K562 (cell line): Measurements from ENCODE around the gene VPS35L. TPM values are rescaled to one million over a fixed set of nuclear protein-coding genes. Genes with fewer than 3 reads are reported as not detected.

Experiments used
- ATAC-seq: fragments of 200-7000 bp; cut with Tn5 transposase; 3 replicates; pipeline ENCODE4 v1.9.1; 2020; ENCODE audit warnings: moderate library complexity
- BruUV-seq: library from RNA; stranded (reverse); fragments of 400-500 nt; replicated peaks from 2 replicates; lab custom pipeline; 2021; lab: Mats Ljungman, UMichigan
- CTCF ChIA-PET: fragments of 300-600 bp; formaldehyde crosslinking; extraction: SDS; loops from one replicate; lab custom pipeline; 2021; ENCODE audit warnings: low intra/inter-chr PET ratio; lab: Yijun Ruan, JAX
- POLR2A ChIA-PET: fragments of 300-600, 350-650 bp; sonication (Branson Sonifier 250); formaldehyde crosslinking; extraction: SDS; loops from one replicate; lab custom pipeline; 2021; ENCODE audit warnings: antibody characterized with exemption, inconsistent platforms; lab: Yijun Ruan, JAX
- DNase-seq, 4 experiments: peaks; one replicate each; pipeline versions ENCODE4 v3.0.0 to v3.0.0-alpha.2; 2011 to 2018; ENCODE audit warnings: low spot score in 3 of 4, mixed read lengths in 3 of 4; ENCODE audit errors: extremely low read depth in 1 of 4
- FAIRE-seq: peaks from 2 replicates; lab custom pipeline; 2011; peaks lifted over from hg19 to GRCh38; lab: Jason Lieb, UNC
- H2AFZ ChIP-seq: 2 replicates; pipeline ENCODE4 v1.6.0; 2011; ENCODE audit warnings: low read depth, low read length, control low read depth, inconsistent platforms
- H3K27ac ChIP-seq: fragments of 200-600 bp; 3 replicates; pipeline ENCODE4 v1.8.0; 2011; ENCODE audit warnings: low read depth, mild to moderate bottlenecking, control low read depth, inconsistent platforms, low read length, moderate library complexity, mixed read lengths; ENCODE audit errors: extremely low read depth
- H3K27me3 ChIP-seq, 2 experiments: fragments of 300-600 bp in 1 of 2; 2 replicates in 1 of 2; 3 replicates in 1 of 2; pipeline versions ENCODE4 v1.6.0 to v1.8.0; 2011; ENCODE audit warnings: inconsistent platforms in 2 of 2, low read length in 2 of 2, mild to moderate bottlenecking in 1 of 2, mixed read lengths in 1 of 2, moderate library complexity in 1 of 2; ENCODE audit not compliant: control insufficient read depth in 2 of 2, insufficient read depth in 2 of 2
- H3K36me3 ChIP-seq: fragments of 300-600 bp; 3 replicates; pipeline ENCODE4 v1.8.0; 2011; ENCODE audit warnings: mild to moderate bottlenecking, low read length, inconsistent platforms; ENCODE audit not compliant: control insufficient read depth, insufficient read depth
- H3K4me1 ChIP-seq, 2 experiments: fragments of 200-600 bp in 1 of 2; replicated peaks in 1 of 2; 2 replicates in 1 of 2; 3 replicates in 1 of 2; pipeline versions ENCODE4 v1.5.1 to v1.8.0; 2011; ENCODE audit warnings: inconsistent platforms in 2 of 2, low read length in 2 of 2, mild to moderate bottlenecking in 1 of 2, mixed read lengths in 1 of 2, moderate library complexity in 1 of 2; ENCODE audit not compliant: control insufficient read depth in 2 of 2, insufficient read depth in 2 of 2
- H3K4me2 ChIP-seq: 2 replicates; pipeline ENCODE4 v1.6.1; 2011; ENCODE audit warnings: low read length, control low read depth, inconsistent platforms, mixed read lengths; ENCODE audit not compliant: insufficient read depth
- H3K4me3 ChIP-seq: fragments of 200-600 bp; sonication (generic), shearing (Covaris generic); 2 replicates; pipeline ENCODE4 v1.5.1; 2016; ENCODE audit warnings: control low read depth, inconsistent platforms
- H3K79me2 ChIP-seq: fragments of 200-600 bp; 3 replicates; pipeline ENCODE4 v1.8.0; 2011; ENCODE audit warnings: low read length, inconsistent platforms; ENCODE audit not compliant: control insufficient read depth, insufficient read depth
- H3K9ac ChIP-seq, 2 experiments: 2 replicates each; pipeline versions ENCODE4 v1.6.0 to v1.6.1; 2011; ENCODE audit warnings: low read depth in 2 of 2, low read length in 2 of 2, control low read depth in 1 of 2, inconsistent platforms in 1 of 2, mild to moderate bottlenecking in 1 of 2, mixed read lengths in 1 of 2; ENCODE audit not compliant: insufficient read depth in 1 of 2
- H3K9me1 ChIP-seq: one replicate; pipeline ENCODE4 v1.6.0; 2011; ENCODE audit warnings: inconsistent platforms, mild to moderate bottlenecking, low read length, moderate library complexity; ENCODE audit not compliant: control insufficient read depth, insufficient read depth
- H3K9me3 ChIP-seq: replicated peaks from 2 replicates; pipeline ENCODE4 v1.5.1; 2011; ENCODE audit warnings: low read depth, low read length, inconsistent platforms; ENCODE audit not compliant: control insufficient read depth, insufficient read depth
- H4K20me1 ChIP-seq: replicated peaks from 2 replicates; pipeline ENCODE4 v1.6.1; 2011; ENCODE audit warnings: low read length, inconsistent platforms, mixed read lengths; ENCODE audit not compliant: control insufficient read depth, insufficient read depth
- BRD9 ChIP-seq: fragments of 450-650 bp; IDR thresholded peaks from 2 replicates; pipeline ENCODE4 v1.6.1; 2018; ENCODE audit warnings: low read depth; ENCODE audit not compliant: partially characterized antibody
- MLX ChIP-seq, 2 experiments: fragments of 450-650 bp in 1 of 2; sonication (generic) in 1 of 2; formaldehyde crosslinking; conservative IDR thresholded peaks; 2 replicates each; pipeline versions ENCODE4 v1.4.0 to v1.8.1; 2020 to 2022; ENCODE audit warnings: mild to moderate bottlenecking in 1 of 2, missing genetic modification reagents in 1 of 2
- RAD21 ChIP-seq, 2 experiments: fragments of 250-450 bp in 1 of 2; fragments of 450-650 bp in 1 of 2; sonication (Bioruptor Pico) in 1 of 2; formaldehyde crosslinking in 1 of 2; IDR thresholded peaks in 1 of 2; conservative IDR thresholded peaks in 1 of 2; 2 replicates each; pipeline versions ENCODE4 v1.4.0 to v1.8.0; 2020 to 2022; ENCODE audit warnings: mild to moderate bottlenecking in 2 of 2, moderate library complexity in 1 of 2
- REST ChIP-seq, 2 experiments: fragments of 450-650 bp; formaldehyde crosslinking in 1 of 2; IDR thresholded peaks; 2 replicates each; pipeline versions ENCODE4 v1.4.0 to v1.6.1; 2014 to 2020; ENCODE audit warnings: mild to moderate bottlenecking in 2 of 2, borderline replicate concordance in 1 of 2, low read depth in 1 of 2
- WGBS: fragments of 100-300 bp; shearing (Covaris generic); methylation state at CpG from one replicate; pipeline ENCODE4 v1.1.6; 2016; ENCODE audit warnings: low coverage, mixed read lengths; ENCODE audit not compliant: insufficient coverage; ENCODE audit errors: missing lambda C conversion rate; 5-methylcytosine and 5-hydroxymethylcytosine counted together
- in situ Hi-C: fragments of 300-500 bp; cut with MboI; formaldehyde crosslinking; loops from 4 replicates; pipeline ENCODE4 v1.15.0; 2018; ENCODE audit warnings: inconsistent platforms, mixed read lengths
- intact Hi-C: fragments of 100-400 bp; cut with micrococcal nuclease; formaldehyde crosslinking; loops from 2 replicates; pipeline ENCODE4 v1.14.2; 2022
- polyA plus RNA-seq, 8 experiments: library from polyadenylated mRNA; depleted of rRNA in 4 of 8; stranded (reverse) in 5 of 8; unstranded in 3 of 8; fragments of >200 nt; fragmentation: Nextera tagmentation in 2 of 8; fragmentation: Illumina TruSeq in 1 of 8; extraction: Ambion mirVana in 2 of 8; extraction: Trizol in 1 of 8; gene quantifications; 2 replicates each; pipeline versions ENCODE4 v1.2.1 to v1.2.3, GENCODE V29; 2011 to 2014; ENCODE audit warnings: inconsistent platforms in 1 of 8, missing spikeins in 1 of 8
- total RNA-seq, 7 experiments: library from RNA; depleted of rRNA in 6 of 7; stranded (reverse); fragments of >200 nt in 6 of 7; fragmentation: Illumina TruSeq in 2 of 7; extraction: Trizol in 2 of 7; gene quantifications; 2 replicates each; pipeline versions ENCODE4 v1.2.1 to v1.2.3, GENCODE V29; 2011 to 2021; ENCODE audit warnings: low replicate concordance in 1 of 7
- TF ChIP-seq, protein P1 (sequence below), 3 experiments: IDR thresholded peaks in 2 of 3; conservative IDR thresholded peaks in 1 of 3; 2 replicates each; pipeline ENCODE4 v1.5.1; 2011 to 2012; ENCODE audit warnings: low read length in 3 of 3, mild to moderate bottlenecking in 3 of 3, control low read depth in 2 of 3, improper control_type of control experiment in 1 of 3, inconsistent platforms in 1 of 3, low read depth in 1 of 3, mixed read lengths in 1 of 3, moderate library complexity in 1 of 3; ENCODE audit not compliant: insufficient read depth in 2 of 3

The VPS35L gene
- total and polyA plus RNA-seq, 9 of the 15 experiments (the other 6 are each of a cell fraction or from before 2014, with no cell fraction given): 10.2 to 30.4 (median 20.1) TPM

DNA sequence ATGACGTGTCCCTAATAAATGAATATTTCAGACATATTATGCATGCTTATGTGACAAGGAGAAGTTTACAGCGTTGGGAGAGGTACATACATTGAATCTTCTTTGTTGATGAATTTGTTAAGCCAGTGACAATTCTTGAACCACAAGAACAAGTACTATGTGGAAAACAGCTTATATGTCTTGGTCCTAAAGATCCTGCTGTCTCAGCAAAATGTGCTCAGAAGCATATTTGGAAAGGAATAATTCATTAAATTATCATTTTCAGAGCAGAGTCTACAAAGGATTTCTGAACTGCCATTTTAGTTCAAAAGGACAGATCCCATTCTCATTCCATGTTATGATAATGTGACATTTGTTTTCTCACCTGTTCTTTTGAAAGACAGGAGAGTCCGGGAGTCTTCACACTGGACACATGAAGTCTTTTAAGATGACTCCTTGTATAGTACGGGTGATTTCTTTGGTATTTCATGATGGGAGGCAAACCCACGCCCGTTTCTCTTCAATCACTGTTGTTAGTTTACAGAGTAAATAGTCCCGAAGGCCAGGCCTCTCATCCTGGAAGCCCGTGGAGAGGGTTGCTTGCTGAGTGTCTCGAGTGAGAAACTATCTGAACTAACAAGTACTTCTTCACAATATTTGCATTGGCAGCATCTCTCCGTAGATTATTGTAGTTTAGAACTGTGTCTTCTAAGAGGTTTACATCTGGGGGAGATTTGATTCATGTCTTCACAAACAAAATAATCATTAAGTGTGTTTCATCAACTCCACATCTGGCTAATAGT is 26.7 kb downstream of the VPS35L start (continued):
- no peak for TF ChIP-seq MLX (CRISPR knock-in tag; conservative IDR thresholded peaks at IDR 0.05)

- H3K36me3 ChIP-seq: peaks cover 23% of the 10 kb centered on the region; the same call in 2 of the 3 replicates
- H3K4me1 ChIP-seq: no peaks in the 10 kb centered on the region
- no peak overlapping the region for H3K4me3 ChIP-seq
- H3K9me3 ChIP-seq: peaks cover 6% of the 10 kb centered on the region; the same call in 1 of the 2 replicates
- H2AFZ ChIP-seq: no peak overlapping the region
- no peak overlapping the region for H3K9ac ChIP-seq
- no peaks in the 10 kb centered on the region for H3K9me1 ChIP-seq
- H3K27ac ChIP-seq: no peak overlapping the region
- ATAC-seq (peak; percentile 91), DNase-seq (peak; percentile 51 to 63 (median 58)), FAIRE-seq (peak; percentile 85)
- H3K79me2 ChIP-seq: no peaks in the 10 kb centered on the region
- CTCF ChIA-PET: interaction anchor here (0.6 to 1.9 kb wide), 4 partner anchors 17 to 1575 kb away, joined by 3 to 8 read pairs (median 4); partner anchors contain the start of genes GPRC5B and LDAF1
- in situ Hi-C loops (no loop called here), intact Hi-C loops (no loop called here)
- no peaks in the 10 kb centered on the region for H3K27me3 ChIP-seq
- WGBS: 3% methylated on average over 3 of the region's 5 CpGs
- no peak overlapping the region for H3K4me2 ChIP-seq
- peak; percentile 14; the same call in 1 of the 2 replicates for TF ChIP-seq REST (IDR thresholded peaks at IDR 0.05; ENCODE audit: borderline replicate concordance)
- TF ChIP-seq REST (CRISPR knock-in tag; IDR thresholded peaks at IDR 0.05; ENCODE audit: low read depth): no peak
- TF ChIP-seq RAD21 (CRISPR knock-in tag; conservative IDR thresholded peaks at IDR 0.05 in 1 of 2, IDR thresholded peaks at IDR 0.05 in 1 of 2): peak in 1 of 2 experiments; percentile 56; a peak in 2 of 4 replicates
- TF ChIP-seq, protein P1, sequence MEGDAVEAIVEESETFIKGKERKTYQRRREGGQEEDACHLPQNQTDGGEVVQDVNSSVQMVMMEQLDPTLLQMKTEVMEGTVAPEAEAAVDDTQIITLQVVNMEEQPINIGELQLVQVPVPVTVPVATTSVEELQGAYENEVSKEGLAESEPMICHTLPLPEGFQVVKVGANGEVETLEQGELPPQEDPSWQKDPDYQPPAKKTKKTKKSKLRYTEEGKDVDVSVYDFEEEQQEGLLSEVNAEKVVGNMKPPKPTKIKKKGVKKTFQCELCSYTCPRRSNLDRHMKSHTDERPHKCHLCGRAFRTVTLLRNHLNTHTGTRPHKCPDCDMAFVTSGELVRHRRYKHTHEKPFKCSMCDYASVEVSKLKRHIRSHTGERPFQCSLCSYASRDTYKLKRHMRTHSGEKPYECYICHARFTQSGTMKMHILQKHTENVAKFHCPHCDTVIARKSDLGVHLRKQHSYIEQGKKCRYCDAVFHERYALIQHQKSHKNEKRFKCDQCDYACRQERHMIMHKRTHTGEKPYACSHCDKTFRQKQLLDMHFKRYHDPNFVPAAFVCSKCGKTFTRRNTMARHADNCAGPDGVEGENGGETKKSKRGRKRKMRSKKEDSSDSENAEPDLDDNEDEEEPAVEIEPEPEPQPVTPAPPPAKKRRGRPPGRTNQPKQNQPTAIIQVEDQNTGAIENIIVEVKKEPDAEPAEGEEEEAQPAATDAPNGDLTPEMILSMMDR (IDR thresholded peaks at IDR 0.05 in 2 of 3, conservative IDR thresholded peaks at IDR 0.05 in 1 of 3; ENCODE audit: insufficient read depth in 2 of 3, low read depth in 1 of 3, low read length in 3 of 3): peak; percentile 74 to 89 (median 83)
- no peak for TF ChIP-seq BRD9
- BruUV-seq: no TSS peak
- POLR2A ChIA-PET: interaction anchor here (0.6 to 1.1 kb wide), 4 partner anchors 20 to 259 kb away, joined by 3 to 4 read pairs (median 3); no protein-coding TSS in a partner anchor
- H4K20me1 ChIP-seq: no peaks in the 10 kb centered on the region
Observed at GRCh38 chr16:19583665-19584300, 28.3 kb downstream of the VPS35L start.
